Right lobe of liver (tissue), 4 donors: Measurements from ENCODE around the gene XDH.

Experiments used
- POLR2A ChIP-seq: fragments of 450-650 bp; IDR thresholded peaks from one replicate; pipeline ENCODE4 v1.6.1; 2017; ENCODE audit warnings: antibody characterized with exemption, mild to moderate bottlenecking
- TF ChIP-seq, protein P1 (sequence below), 4 donors: fragments of 200-600 bp in 3 of 4; fragments of 450-650 bp in 1 of 4; IDR thresholded peaks; one replicate each; pipeline versions ENCODE4 v1.5.1 to v1.8.0; 2016 to 2022; ENCODE audit warnings: antibody characterized with exemption in 4 of 4, mild to moderate bottlenecking in 2 of 4
- donor health status: DM: no; HTN: no; CAD: no.
- donor health status: DM: no; HTN: no; CAD: no.
- donor health status: DM: no; HTN: yes; CAD: no.

DNA sequence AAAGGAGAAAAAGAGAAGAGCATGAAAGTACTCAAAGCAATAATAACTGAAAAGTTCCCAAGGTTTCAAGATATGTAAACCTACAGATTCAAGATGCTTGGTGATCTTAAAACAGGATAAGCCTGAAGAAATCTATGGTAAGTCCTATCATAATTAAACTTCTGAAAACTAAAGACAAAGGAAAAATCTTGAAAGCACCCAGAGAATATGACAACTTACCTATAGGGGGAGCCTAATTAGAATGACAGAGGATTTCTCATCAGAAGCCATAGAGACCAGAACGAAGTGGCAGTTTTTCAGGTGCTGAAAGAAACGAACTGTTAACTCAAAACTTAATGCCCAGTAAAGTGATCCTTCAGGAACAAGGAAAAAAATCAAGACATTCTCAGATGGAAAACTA, 59.7 kb downstream of the XDH start:
- TF ChIP-seq, protein P1, sequence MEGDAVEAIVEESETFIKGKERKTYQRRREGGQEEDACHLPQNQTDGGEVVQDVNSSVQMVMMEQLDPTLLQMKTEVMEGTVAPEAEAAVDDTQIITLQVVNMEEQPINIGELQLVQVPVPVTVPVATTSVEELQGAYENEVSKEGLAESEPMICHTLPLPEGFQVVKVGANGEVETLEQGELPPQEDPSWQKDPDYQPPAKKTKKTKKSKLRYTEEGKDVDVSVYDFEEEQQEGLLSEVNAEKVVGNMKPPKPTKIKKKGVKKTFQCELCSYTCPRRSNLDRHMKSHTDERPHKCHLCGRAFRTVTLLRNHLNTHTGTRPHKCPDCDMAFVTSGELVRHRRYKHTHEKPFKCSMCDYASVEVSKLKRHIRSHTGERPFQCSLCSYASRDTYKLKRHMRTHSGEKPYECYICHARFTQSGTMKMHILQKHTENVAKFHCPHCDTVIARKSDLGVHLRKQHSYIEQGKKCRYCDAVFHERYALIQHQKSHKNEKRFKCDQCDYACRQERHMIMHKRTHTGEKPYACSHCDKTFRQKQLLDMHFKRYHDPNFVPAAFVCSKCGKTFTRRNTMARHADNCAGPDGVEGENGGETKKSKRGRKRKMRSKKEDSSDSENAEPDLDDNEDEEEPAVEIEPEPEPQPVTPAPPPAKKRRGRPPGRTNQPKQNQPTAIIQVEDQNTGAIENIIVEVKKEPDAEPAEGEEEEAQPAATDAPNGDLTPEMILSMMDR (IDR thresholded peaks at IDR 0.05), result peak; percentile 13 to 33 (median 28)
- TF ChIP-seq POLR2A, result no peak
